ENCODE data around the gene RDX.

Gene RDX

DNA sequence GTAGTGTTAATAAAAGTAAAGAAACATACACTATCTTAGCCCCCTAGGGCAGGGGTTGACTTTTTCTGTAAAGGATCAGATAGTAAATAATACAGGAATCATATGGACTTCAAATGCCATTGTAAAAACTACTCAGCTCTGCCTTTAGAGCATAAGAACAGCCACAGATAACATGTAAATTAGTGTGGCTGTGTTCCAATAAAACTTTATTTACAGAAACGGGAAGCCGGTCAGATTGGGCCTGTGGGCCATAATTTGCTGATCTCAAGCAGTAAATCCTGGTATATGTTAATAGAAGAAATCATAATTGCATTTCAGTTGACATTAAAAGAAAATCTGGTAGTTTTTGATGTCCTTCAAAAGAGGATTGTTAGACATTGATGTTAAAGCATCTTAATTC, 126.7 kb downstream of the RDX start:
- no peak for DNase-seq (ENCODE audit: low read depth)

DNA sequence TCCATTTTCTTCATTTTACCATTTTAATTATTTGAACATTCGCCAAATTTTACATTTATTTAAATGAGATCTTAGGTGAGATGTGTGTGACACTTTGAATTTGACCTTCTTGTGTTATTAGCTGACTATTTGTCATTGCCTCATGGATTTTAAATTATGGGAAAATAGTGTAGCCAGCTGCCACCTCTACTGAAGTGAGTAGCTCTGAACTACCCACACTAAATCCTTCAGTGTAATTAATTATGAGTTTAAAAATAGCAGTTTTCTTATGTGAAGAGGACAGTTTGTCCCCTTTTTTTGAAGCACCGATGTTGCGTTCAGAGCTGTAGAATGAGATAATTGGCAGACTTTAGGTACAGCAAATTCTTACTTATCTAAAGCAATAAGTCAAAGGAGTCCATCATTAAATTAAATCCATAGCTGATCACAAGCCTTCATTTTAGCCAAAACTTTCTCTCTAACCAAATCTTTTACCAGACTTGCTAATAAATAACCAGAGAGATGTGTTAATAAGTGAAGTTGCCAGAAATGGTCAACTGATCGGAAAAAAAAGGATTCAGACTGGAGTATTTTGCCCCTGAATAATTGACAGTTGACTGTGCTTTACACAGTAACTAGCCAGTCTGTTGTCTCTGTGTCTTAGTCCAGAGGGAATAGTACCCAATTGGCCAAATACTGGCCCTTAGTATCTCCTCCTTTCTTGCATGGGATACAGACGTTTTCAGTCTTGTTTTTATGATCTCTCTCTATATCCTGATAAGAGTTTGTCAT, 128.2 kb downstream of the RDX start:
- DNase-seq (ENCODE audit: low read depth), result no peak

DNA sequence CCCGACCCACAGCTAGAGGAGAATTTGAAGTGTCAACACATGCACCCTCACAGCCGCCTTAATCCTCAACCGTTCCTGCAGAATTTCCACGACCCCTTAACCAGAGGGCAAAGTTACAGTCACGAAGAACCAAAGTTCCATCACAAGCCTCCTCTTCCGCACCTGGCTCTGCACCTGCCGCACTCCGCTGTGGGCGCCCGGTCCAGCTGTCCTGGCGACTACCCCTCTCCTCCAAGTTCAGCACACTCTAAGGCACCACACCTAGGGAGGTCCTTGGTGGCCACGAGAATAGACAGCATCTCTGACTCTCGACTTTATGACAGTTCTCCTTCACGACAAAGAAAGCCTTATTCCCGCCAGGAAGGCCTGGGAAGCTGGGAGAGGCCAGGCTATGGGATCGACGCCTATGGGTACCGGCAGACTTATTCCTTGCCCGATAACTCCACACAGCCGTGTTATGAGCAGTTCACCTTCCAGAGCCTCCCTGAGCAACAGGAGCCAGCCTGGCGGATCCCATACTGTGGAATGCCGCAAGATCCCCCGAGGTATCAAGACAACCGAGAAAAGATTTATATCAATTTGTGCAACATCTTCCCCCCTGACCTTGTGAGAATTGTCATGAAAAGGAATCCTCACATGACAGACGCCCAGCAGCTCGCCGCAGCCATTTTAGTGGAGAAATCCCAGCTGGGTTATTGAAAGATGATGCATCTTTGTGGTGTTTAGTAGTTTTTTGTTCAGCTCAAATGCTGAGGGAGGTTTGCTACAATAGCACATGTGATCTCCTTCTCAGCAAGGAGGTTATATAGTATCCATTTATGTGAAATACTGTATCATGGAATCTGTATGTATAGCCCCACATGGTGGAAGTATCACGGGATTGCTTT, 131.1 kb downstream of the RDX start:
- DNase-seq (ENCODE audit: low read depth), result no peak

DNA sequence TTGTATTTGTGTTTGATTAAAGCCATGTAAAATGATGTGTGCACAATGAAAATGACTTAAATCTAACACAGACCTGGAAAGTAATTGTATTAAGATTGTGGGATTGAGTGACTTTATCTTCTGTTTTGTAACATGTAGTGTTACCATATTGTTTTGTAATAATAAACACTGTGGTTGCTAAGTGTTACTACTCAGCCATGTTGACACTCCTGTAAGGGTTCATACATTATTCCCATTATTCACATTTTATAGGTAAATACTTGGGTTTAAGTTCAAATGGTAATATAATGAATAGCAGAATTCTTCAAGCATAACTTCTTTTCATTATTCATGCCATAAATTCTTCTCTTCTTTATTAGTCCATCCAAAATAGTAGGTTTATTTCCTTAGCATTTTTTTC, 134.2 kb downstream of the RDX start:
- DNase-seq (ENCODE audit: low read depth), result no peak

DNA sequence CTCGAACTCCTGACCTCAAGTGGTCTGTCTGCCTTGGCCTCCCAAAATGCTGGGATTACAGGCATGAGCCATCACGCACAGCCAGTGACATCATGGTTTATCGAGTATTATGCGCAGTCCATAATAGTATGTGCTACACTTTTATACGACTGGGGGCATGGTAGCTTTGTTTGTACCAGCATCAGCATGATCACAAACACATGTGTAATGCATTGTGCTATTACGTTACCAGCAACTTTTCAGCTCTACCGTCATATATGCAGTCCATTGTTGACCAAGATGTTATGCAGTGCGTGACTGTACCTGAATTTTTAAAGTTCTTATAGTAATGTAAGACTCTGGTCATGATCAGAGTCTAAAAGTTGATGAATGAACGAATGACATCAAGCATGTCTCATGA, 135.4 kb downstream of the RDX start:
- no peak for DNase-seq (ENCODE audit: low read depth)

DNA sequence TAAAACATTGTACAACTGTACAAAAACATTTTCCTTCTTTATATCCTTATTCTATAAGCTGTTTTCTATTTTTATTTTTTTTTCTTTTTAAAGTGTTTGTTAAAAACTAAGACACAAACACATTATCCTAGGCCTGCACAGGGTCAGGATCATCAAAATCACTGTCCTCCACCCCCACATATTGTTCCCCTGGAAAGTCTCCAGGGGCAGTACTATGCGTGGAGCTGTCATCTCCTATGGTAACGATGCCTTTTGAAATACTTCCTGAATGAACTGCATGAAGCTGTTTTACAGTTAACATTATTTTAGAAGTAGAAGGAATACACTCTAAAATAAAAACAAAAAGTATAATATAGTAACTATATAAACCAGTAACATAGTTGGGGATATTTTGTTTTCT, 136.0 kb downstream of the RDX start:
- DNase-seq (ENCODE audit: low read depth), result no peak

DNA sequence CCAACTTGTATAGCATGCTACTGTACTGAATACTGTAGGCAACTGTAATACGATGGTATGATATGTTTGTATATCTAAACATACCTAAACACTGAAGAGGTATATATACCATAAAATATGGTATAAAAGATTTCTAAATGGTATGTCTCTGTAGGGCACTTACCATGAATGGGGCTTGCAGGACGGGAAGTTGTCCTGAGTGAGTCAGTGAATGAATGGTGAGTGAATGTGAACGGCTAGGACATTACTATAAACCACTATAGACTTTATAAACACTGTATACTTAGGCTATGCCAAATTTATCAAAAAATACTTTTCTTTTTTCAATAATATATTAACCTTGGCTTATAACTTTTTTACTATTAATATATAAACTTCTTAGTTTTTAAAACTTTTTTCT, 136.4 kb downstream of the RDX start:
- DNase-seq (ENCODE audit: low read depth), result no peak

DNA sequence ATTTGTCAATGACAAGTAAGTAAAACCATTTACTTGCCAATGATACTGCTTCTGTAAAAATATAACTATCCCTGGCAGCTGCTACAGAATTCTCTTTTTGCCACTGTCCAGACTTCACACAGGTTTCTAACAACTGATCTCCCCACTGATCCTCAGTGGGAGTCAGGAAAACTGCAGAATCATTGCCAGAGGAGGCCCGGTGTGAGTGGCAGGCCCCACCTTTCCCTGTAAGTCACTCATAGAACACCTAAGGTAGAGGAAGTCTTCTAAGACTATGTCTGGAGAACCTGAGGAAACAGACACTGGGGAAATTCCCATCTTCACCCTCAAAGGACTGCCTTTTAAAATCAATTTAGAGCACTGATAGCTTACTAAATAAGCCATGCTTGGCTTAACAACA, 136.9 kb downstream of the RDX start:
- no peak for DNase-seq (ENCODE audit: low read depth)

DNA sequence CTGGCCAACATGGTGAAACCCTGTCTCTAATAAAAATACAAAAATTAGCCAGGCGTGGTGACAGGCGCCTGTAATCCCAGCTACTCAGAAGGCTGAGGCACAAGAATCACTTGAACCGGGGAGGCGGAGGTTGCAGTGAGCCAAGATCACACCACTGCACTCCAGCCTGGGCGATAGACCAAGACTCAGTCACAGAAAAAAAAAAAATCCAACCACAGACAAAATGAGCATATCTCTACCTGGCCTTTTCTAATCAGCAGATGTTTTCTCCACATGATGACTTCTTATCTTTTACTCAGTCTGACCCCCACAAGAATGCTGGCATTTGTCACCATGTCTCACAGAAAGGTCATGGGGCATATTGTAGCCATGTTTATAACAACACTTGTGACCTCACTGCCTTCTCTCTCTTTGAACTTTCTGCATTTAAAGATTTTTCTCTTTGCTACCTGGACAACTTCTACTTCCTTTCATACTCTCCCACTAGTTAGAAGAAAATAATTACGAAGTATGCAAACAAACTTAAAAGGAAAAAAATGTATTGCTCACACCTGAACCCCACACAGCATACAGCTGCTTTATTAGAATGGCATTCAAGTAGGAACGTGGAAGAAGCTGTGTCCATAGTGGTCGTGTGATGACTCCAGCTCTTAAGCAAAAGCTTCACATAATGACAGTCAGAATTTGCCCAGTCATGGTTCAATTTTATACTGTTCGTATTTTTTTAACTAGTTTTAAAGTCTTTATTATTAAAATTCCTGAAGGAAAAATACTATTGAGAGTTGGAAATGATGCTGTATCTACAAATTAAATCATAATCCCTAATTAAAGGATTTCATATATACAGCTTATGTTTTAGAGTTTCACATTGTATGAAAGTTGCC, 137.9 kb downstream of the RDX start:
- no peak for DNase-seq (ENCODE audit: low read depth)

DNA sequence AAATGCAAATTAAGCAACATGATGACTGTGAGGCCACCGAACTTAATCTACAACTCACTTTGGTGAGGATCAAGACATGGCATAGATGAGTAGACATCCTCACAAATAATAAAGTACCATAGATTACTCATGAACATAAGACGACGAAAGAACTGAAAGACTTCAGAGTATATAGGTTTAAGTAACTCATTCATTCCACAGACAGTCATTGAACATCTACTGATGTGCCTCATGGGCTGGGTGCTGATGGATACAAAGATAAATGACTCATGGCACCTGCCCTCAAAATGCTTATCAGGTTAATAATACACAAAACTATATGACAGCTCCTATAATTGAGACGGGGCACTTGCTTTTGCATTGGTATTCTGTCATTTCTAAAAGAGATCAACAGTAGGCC, 139.9 kb downstream of the RDX start:
- DNase-seq (ENCODE audit: low read depth), result no peak

DNA sequence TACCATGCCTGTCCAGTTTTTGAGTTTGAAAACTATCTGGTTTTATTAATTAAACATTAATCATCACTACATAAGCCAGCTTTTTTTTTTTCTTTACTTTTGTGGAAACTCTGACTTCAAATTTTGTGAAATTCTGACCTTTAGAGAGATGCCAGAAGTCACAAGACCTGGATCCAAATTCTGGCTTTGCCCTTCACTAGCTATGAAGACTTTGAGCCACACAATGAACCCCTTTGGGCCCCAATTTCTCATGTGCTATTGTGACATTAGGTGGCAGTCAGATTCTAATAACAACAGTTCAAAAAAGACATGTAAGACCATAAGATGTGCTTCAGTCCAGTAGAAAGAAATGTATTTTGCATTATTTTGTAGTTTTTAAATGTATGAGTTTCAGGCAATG, 142.9 kb downstream of the RDX start:
- DNase-seq (ENCODE audit: low read depth), result no peak

DNA sequence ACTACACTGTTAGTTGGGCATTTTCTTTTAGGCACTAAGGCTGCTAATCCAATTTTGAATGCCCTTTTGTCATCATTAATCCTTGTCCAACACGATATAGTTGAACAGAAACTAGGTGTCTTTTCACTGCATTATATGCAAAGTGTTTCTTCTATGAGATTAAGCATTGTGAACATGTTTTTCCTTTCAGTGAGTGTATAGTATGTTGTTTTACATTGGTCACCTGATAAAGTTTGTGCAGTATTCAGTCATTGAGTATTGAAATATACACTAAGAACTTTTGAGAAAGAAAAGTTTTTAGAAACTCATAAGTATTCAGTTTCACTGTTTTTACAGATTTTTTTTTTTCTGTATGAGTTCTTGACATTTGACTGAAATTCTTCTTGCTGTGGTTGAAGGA, 144.2 kb downstream of the RDX start:
- DNase-seq (ENCODE audit: low read depth), result no peak

DNA sequence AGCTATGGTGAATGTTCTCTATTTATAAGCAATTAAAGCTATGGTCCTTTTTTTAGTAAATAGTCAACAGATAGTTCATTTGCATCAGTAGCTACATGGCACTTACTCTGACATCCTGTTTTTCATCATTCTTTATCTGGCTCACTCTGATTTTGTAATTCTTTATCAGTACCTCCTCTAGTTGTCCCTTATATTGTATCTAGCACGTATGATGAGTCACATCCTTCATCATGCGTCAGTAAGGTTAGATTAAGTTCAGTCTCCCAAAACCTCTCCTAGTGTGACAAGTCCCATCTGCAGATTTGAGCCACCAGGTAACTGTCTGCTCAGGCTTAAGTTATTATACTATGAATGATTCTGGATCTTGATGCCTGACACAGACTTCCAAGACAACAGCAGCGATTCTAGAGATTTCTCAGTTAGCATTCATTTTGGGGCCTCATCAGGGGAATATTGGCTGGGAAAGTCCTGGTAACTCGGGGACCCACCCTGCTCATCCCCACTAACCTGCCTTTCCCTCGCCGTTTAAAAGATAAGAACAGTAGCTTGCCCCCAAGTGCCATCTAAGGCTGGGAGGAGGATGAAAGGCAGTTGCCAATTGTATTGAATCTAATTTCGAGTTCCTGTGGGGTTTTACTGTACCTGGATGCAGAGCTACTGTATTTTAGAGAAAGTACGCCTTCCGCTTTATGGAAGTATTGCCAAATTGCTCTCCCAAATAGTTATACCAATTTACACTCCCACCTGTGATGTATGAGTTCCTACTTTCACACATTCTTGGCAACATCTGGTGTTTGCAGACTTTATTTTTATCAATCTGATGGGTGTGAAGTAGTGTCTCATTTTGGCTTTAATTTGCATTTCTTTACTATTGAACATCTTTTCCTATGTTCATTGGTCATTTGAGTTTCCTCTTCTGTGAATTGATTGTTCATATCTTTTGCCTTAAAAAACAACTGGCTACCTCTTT, 147.4 kb downstream of the RDX start:
- no peak for DNase-seq (ENCODE audit: low read depth)

DNA sequence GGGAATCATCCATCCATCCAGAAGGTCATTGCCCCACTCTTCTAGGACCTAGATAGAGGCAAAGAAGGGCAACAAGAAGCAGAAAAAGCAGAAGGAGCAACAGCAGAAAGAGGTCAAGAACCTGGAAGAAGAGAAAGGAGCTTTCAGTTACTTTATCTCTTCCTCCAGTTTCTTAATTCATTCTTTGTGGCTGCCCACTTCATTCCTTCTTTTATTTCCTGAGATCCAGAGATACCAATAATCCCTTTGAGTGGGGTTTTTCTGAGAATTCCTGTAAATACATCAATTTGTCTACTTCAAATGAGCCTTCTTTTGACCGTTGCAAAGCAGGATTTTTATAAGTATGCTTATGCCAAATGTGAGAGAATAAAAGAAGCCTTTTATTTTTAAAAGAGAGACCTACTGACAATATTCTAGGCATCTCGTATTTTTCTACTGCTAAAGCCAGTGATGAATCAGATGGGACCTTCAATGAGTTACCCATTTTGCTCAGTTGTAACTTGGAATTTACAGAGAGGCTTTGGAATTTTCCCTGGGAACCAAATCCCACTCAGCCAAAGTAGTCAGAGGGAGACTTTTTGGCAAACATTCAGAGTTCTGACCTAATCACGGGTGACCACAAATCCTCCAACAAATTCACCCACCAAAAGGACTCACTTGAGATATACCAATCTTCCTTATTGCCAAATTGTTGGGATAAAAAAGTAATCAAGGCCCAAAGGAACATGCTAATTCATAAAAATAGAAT, 148.3 kb downstream of the RDX start:
- no peak for DNase-seq (ENCODE audit: low read depth)

DNA sequence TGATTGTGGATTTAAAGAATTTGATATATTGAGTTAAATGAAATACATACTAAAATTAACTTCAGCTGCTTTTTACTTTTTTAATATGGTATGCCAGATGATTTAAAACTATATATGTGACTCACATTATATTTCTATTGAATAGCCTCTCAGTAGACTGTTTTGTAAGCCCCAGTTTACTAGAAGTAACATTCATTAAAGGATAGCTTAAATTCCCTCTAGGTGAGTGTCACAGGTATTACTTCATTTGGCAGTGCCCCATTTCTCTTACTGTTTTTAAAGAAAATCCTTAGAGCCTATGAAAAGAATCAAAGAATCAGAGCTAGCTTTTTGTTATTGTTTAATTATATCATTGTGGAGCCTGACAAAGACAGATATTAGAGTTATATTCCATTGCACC, 154.6 kb downstream of the RDX start:
- DNase-seq (ENCODE audit: low read depth), result no peak

DNA sequence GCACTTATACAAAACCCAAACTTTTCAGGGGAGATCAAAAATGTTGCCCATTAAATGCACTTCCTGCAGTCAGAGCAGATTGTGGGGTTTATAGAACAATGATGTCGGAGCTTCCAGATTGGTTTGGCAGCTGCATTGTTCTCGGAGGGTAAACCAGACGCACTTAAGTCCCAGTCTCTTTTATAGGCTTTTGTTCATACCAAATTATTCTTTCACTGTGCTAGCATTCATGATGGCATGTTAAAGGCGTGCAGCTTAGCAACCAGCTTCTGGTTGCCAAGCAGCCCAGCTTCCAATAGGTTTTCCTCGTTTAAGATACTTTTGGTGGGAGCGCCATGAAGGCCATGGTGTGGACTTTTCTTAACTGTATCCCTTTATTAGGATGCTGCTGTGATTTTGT, 162.3 kb downstream of the RDX start:
- DNase-seq (ENCODE audit: low read depth), result no peak

DNA sequence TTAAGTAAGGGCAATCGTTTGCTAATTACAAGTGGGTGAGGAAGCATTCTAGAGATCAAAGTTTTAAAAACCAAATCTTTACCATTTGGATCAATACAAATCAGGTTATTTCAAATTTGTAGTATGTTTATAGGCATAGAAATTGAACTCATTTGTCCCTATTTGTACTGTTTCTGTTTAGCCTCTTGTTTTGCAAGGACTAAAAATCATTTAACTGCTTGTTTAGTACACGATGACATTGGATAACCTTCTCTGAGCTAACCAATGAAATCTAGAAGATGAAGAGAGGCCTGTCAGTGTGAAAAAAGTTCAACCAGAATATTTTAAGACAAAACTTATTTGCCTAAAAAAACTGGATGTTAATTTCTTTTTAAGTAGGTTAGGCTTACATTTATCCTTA, 163.3 kb downstream of the RDX start:
- DNase-seq (ENCODE audit: low read depth), result no peak

DNA sequence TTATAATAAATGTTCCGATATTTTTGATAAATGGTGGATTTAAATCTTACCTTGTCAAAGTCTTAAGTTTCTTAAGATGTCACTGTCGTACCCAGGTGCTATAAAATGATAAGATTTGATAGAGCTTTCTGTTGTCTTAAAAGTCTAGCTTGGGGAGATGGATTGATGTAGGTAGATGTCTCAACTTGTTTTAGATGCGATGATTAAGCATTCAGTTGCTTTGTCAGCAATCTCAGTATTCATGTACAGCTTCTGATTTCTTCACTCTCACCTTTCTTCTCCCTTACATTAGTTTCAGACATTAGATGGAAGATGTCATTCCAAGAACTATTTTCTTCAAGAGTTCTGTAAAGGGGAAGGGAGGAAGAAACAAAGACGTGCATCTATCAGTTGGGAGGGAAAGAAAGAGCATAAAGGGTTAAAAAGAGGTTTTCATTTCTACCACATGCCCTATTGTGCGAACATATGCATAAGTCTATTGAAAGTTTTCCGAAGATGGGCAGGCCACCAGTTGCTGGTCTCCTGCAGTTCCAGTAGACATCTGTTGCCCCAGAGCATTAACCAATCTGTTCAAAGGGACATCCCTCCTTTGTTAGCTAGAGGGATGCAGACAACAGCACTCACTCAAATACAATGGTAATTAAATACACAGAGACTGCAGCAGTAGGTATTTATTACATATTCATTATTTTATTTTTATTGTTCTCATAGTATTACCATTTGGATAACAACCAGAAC, 164.9 kb downstream of the RDX start:
- no peak for DNase-seq (ENCODE audit: low read depth)

DNA sequence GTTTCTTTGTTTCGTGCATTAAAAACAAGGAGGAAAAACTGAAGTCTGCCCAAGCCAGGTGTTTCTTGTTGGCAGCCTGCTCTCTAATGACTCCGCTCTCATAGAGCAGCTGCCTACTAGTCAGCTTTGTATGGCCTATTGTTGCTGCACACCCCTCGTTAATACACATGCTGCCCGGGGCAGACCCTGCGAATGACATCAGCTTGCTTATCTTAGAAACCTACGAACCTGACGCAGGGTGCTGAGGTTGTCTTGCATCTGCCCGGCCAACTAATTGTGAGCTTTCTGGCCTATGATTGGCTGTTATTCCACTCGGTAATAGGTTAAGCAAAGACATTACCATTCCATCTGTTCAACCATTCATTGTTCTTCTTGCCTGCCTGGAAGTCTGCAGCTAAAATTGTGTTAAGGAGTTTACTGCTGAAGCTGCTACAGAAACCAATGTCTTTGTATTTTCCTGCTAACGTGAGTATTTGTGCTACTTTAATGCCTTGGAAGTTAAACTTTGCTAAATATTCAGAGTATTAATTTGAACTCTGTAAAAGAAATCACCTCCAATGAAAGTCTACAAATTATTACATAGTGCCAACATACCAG, 165.7 kb downstream of the RDX start:
- DNase-seq (ENCODE audit: low read depth), result no peak

DNA sequence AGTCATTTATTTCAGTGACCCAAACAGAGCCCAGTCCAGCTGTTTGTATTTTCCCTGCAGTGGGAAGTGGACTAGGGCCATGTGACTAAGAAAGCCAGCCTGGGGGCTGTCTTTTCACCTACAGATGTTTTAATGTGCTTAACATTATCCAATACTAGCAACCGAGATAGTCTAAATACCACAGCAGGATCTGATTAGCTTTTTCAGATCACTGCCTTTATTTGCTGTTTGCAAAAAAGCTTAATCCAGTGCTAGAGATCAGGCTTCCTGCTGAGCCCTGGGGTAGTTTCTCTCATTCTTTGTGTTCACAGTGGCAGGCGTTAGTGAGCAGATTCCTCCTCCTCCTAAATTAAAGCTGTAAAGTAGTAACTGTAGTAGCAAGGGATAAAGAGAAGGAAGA, 168.3 kb downstream of the RDX start:
- DNase-seq (ENCODE audit: low read depth), result no peak
